ENCODE data around the gene ADIPOR1.
"Not testable (repeated sequence)": the region's sequence is repeated elsewhere in the genome, so short reads cannot be mapped to it uniquely, and the experiment has no call there.

- TF ChIP-seq CTCF (conservative IDR thresholded peaks at IDR 0.05; ENCODE audit: low read depth, low read length); POLR2A (IDR thresholded peaks at IDR 0.05; ENCODE audit: low read depth, low read length); ELK1 (IDR thresholded peaks at IDR 0.05; ENCODE audit: borderline replicate concordance, low read depth, low read length); CHD1 (IDR thresholded peaks at IDR 0.05; ENCODE audit: low read depth, low read length); RCOR1 (IDR thresholded peaks at IDR 0.05; ENCODE audit: insufficient replicate concordance, low read length); RAD21 (IDR thresholded peaks at IDR 0.05; ENCODE audit: low read length); NFE2L2 (IDR thresholded peaks at IDR 0.05; ENCODE audit: low read depth, low read length); FOS (IDR thresholded peaks at IDR 0.05; ENCODE audit: low read depth, low read length); CEBPB (IDR thresholded peaks at IDR 0.05; ENCODE audit: low read depth, low read length); MXI1 (IDR thresholded peaks at IDR 0.05; ENCODE audit: borderline replicate concordance, low read depth, low read length); USF2 (IDR thresholded peaks at IDR 0.05; ENCODE audit: low read depth, low read length); MAFK (IDR thresholded peaks at IDR 0.05; ENCODE audit: low read depth, low read length); MAZ (IDR thresholded peaks at IDR 0.05; ENCODE audit: borderline replicate concordance, low read depth, low read length): not testable (repeated sequence)
These were observed 47.5 kb upstream of the ADIPOR1 start for GRCh38 chr1:203005395-203006142.

All from IMR-90 (cell line).